HG03108 (cell line): ENCODE results near the gene TBCK.

ENCODE experiments used
- ATAC-seq: cut with Tn5 transposase; IDR thresholded peaks from one replicate; pipeline ENCODE4 v1.9.1; 2021; ENCODE audit warnings: moderate library complexity; ENCODE audit not compliant: unreplicated experiment

Gene TBCK

DNA sequence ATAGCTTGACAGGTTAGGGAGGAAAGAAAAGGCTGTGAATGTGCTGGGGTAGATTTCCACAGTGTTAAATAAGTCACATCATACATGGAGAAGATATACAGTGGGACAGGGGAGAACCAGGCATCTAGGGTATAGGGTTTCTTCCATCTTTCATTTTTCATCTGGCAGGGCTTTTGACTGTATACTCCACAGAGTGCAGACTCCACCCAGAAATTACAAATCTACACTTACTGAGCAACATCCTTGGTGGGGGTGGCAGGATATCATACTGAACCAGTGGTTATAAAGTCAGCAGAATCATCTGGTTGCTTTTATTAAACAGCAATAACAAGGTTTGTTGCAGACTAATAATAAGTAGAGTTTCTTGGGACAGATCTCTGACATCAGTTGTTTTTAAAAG lies 266.5 kb downstream of the TBCK start:
- no peak for ATAC-seq

DNA sequence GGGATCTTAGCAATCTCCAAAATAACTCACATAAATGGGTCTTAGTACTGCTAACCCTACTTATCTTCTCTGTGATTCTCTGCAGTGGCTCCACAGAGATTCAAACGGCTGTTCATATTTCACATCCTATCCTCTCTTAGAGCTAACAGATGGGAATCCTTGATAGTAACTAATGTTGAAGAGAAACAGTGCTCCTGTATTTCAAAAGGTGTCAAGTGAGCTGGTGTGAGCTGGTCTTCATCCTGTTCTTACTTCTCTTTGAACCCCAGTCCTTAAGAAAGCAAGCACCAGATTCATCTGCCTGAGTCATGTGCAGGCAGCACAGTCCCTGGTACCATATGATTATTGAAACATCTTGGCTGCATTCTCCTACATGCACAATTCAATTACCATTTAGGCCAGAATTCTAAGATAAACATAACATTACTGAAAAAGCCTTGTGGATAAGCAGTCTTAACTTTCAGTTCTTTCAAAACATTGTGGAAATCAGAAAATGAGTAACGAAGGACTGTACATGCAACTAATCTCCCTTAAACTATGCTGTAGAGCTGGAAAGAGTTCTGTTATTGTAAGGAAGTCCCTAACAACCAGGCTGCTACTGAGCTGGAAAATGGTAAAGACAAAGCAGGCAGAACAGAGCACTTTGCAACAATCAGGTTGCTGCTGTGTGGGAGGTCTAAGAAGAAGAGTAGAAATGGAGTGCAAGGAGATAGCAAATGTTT lies 267.6 kb downstream of the TBCK start:
- no peak for ATAC-seq

DNA sequence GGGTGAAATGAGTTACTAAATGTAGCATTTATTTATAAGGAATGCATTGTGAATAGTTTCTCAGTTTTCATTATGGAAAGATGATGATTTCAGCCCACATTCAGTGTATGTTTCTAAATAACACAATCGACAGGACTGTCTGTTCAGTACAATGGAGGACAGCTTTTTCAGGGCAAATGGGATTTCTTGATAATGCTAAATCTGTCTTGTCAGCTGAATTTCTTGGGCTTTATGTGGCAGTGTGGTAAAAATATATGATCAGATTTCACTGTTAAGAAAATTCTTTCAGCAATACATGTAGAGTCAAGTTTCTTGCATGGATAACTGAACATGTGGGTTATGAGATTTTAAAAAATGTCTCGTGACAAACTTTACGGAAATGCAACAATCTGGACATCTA lies 269.9 kb downstream of the TBCK start:
- no peak for ATAC-seq

DNA sequence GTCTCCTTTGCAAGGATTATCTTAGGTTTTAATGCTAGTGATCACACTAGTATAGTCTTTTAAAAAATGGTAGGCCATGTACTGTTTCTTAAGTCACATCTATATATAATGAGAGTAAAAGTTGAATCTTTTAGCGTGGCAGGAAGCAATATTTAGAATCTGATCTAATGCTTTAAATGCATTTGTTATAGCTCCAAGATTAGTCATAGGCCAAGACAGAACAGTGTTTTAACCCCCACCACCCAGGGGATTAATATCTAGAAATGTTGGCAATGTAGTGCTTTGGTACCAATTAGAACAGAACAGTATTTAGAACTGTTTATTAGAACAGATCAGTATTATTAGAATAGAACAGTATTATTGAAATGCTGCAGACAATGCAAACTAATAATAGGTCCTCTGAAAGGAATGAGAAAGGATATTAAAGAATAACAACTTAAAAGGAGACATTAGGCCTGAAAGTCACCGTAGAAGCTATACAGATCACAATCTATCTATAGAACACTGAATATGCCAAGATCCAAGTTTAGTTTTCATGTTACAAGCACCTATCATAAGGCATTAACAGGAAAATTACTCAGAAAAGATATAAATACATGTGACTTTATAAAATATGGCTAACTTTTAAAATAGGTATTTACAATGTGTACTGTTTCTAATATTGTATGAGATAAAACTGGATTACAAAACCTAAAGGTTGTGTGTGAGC lies 274.6 kb downstream of the TBCK start:
- ATAC-seq: no peak

DNA sequence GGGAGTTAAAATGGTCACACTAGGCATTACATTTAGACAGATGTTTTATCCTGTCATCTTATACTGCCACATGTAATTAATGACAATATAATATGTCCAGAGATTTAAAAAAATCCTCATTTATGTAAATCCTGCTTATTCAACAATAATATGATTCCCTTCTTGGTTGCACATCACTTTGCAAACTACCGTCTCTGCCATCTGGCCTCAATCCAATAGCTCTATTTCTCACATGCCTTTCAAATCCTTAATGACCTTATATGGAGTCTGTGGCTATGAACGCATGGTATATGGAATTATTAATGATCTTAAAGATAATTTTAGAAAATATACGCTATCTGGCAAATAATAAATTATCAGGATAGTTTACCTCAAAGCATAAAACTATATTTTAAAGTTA lies 276.2 kb downstream of the TBCK start:
- no peak for ATAC-seq

DNA sequence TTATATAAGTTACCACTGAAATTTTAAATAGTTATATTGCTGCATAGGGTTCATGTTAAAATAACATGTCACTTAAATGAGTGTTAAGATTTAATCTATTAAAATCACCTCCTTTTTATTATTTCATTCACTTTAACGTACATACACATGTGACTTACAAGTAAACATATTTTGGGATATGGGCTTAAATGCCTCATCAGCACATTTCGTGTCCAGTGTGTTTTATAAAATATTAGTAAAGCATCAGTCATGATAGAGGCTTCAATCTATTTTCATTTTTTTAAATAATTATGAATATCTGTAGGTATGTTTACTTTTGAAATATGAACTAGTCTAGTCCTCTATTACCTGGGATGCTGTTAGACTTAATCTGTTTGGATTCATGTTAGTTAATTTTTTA lies 277.1 kb downstream of the TBCK start:
- ATAC-seq: no peak

DNA sequence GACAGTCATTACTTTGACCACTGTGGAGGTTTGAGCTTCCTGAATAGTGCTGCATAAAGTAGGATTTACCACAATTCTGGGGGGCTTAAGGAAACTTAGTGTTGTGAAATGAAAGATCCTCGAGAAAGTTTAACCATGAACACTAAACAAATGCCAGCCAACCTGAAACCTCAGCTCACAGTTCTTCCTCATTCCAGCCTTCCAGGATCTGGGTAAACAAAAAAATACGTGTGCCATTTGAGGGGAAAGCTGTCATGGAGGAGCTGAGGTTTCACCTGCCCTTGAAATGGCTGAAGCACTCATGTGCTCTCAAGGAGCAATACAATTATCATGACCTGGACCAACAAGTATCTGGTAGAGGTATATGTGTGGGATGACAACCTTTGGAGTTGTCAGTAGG lies 278.0 kb downstream of the TBCK start:
- no peak for ATAC-seq

DNA sequence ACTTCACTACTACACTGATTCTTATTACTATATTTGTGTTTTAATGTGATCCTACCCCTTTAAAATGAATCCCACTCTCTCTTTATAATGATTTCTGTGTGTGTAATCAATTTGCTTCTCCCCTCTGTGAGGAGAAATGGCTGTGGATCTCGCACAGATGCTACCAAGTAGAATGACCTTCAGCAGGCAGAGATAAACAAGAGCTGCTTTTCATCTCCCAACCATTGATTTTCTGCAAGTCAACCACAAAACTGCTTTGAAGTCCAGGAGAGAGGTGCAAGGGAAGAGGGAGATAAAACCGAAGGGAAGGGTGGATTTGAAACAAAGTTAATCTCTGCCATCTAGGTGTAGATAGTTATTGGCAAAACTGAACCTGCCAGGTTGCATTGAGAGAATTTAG lies 279.2 kb downstream of the TBCK start:
- no peak for ATAC-seq

DNA sequence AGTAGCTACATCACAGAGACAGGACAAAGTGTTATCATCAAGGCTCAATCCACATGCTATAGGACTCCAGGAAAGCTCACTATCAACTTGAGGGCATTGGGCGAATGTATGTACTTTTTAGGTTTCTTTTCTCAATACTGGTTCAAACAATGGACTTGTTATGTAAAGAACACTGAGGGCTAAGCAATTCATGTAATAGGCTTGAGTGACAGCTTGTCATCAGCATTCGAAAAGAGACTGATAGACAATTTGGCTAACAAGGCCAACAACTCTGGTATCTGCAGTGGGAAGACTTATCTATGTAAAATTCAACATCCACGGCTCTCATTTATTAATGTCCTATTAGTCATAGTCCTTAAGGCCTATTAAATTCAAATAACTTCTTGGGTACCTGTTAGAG lies 279.7 kb downstream of the TBCK start:
- no peak for ATAC-seq

DNA sequence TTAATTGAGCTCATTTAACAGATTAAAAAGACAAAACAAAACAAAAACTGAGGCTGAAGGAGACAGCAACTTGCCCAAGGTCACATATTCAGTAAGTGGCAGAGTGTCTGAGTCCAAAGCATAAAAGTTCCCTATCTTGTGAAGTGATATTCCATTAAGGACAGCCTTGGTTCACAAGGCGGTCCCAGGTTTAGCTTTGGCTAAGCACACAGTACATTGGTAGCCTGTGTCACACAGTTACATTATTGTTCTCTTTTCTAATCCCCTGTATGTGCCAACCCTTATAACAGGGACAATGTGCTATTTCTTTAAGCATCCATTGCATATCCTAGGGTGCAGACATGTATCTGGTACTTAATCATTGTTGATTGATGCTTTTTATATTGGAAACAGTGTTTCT lies 280.8 kb downstream of the TBCK start:
- no peak for ATAC-seq

DNA sequence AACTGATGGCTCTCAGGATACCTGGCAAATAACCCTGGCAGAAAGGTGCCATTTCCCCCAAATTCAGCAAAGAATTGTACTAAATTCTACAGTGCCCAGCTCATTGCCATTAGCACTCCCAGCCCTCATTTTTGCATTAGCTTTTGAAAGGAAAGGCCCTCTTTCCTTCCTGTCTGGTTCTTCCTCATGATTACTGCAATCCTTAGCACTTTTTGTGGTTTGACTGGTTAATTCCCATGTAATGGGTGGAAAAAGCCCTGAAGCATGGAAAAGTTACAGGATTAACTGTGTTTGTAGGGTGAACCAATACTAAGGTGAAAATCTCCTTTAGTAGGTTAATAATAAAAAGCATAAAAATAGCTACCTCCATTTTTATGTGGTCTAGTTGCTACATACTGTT lies 281.3 kb downstream of the TBCK start:
- ATAC-seq: no peak

DNA sequence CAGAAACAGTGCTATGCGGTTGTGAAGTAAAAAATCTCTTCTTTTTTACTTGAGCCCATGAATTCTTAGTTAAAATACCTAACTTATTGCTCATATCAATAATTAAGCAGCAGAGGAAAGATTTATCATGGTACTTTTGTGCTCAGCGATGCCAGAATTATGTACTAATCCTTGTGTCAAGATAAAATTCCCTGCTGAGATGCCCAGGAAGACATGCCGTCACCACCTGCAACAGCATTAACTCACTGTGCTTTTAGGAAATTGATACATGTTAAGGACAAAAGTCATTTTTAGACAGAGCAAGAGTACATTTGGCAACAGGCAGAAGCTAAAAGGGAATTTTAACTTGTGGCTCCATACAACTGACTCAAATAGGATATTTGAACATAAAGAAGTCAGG lies 281.8 kb downstream of the TBCK start:
- ATAC-seq: no peak

DNA sequence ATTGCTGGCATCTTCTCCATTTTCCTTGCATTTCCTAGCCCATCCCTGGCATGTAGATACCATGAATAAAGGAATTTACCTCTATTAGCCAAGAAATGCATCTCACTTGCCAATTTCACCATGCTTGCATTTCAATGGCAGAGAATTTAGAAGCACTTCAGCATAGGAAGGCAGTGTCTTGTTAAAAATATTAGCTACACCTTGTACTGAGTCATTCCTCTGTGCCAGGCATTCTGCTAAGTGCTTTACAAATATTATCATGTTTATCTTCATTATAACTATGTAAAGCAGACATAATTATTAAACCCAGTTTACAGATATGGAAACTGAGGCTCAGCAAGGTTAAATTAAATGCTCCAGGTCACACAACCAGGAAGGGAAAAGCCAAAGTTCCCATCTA lies 282.5 kb downstream of the TBCK start:
- ATAC-seq: no peak

DNA sequence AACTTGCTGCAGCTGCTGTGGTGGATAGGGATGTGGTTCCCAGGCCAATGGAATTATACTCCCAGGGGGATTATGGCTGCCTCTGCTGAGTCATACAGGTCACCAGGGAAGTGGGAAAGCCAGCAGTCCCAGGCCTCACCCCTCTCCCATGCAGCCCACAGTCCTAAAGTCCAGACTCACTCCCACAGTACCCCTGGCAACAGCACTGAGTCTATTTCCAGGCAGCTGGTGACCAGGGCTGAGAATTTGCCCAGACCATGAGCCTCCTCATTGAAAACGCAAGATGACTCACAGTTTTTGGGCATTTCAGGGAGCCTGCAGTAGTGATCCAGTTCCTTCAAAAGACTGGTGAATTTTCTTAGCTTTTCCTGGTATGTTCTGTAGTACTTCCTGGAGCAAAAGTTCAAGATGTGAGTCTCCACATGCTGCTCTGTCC lies 283.1 kb downstream of the TBCK start:
- no peak for ATAC-seq

DNA sequence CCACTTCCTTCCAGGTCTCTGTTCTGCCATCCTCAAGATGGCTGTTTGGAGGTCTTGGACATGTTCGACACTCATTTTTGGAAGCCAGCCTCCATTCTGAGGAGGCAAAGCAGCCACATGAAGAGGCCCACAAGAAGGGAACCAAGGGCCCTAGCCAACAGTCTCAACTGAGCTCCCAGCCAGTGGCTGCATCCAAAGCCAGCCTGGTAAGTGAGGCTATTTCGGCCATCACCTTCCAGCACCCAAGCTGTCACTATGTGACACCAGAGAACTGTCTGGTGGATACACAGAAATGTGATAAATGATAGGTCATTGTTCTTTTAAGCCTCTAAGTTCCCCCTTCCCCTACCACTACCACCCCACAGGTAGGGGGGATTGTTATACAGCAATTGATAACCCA lies 293.6 kb downstream of the TBCK start:
- no peak for ATAC-seq

DNA sequence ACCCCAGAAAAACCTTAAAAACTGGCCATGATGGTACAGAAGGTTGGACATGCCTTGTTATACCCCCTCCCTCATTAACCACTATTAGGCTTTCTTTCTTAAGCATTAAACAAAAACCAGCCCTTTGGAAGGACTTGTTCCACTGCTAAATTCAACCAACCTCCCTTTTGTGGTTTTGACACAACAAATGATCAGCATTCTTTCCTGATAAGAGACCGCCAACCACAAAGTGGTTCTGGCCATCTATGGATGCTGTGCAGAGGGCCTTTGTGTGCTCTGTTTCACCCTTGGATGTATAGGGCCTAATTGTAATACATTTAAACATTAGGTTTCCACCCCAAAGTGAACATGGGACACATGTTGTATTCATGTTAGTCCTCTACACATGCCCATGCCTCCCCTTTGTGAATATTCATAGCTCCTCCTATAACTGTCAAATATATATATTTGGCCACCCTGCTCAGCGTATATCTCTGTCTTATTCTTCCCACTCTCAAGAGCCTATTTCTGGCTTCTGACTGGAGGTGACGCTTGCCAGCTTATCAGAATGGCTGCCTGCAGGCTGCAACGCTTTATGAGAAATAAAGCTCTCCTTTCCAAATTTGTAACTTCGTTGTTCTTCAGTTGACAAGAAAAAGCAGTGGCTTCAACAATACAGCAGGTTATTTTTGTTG lies 294.1 kb downstream of the TBCK start:
- no peak for ATAC-seq

DNA sequence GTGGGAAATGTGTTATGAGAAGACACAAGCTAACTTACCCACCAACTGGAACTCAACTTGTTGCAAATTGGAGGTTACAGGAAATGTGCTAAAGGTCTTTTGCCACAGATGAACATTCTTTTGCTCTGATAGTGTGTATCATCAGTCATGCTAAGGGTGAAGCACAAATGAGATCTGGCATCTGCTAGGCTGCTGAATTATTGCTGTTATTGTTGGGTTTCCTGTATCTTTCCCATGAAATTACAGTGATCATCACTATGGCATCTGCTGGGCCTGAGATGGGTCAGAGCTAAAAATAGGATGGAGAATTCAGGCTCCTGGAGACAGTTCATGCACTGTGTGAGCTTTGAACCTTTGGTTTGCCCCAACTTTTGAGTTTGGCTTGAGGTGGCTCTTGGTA lies 296.2 kb downstream of the TBCK start:
- ATAC-seq: no peak

DNA sequence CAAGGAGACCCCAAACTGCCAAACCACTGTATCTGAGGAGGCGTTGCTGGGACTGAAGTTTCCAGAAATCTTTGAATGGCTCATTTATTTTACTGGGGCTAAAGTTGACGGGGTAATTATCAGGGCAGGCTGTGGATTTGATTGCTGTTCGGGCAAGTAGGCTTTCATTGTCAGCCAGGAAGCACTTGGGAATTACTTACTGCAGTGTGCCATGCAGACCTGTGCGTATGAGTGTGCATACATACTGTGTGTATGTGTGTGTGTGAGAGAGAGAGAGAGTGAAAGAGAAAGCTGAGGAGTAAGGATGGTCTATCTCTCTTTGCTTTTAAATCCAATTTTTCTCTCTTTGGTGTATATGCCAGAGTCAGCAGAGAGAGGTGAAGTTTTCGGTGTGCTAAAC lies 298.0 kb downstream of the TBCK start:
- no peak for ATAC-seq

DNA sequence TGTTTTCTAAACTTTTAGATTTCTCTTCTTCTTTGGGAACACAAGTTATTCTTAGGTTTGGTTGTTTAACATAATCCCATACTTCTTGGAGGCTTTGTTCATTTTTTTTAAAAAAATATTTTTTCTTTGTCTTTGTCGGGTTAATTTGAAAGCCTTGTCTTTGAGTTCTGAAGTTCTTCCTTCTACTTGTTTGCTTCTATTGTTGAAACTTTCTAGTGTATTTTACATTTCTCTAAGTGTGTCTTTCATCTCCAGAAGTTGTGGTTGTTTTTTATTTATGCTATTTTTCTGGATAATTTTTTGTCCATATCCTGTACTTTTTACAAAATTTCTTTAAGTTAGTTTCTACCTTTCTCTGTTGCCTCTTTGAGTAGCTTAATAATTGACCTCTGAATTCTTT lies 304.6 kb downstream of the TBCK start:
- ATAC-seq: no peak

DNA sequence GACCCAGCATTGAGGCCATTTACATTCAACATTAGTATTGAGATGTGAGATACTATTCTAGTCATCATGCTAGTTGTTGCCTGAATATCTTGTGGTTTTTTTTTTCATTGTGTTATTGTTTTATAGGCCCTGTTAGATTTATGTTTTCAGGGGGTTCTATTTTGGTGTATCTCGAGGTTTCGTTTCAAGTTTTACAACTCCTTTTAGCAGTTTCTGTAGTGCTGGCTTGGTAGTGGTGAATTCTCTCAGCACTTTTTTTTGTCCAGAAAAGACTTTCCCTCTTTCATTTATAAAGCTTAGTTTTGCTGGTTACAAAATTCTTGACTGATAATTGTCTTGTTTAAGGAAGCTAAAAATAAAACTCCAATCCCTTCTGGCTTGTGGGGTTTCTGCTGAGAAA lies 305.2 kb downstream of the TBCK start:
- ATAC-seq: no peak

DNA sequence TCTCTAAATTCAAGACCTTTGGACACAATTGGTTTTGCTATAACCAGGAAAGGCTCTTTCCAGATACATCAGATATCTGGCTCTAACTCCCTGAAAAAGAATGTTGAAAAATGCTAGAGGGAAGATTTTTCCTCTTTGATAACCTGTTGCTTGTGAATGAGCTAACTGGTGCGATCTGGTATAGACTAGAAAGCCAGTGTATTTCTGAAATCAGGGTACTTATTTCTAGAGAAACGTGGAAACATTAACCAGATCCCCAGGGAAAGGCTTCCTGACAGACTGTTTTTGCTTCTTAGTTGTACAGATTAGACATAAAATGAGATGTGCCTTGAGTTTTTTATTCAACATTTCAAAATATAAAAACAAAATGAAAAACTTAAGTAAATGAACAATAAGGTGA lies 313.0 kb downstream of the TBCK start:
- ATAC-seq: no peak
